NCI-H2029 treated with DMSO at 0.1 percent for 48 hours (cell line): ENCODE measurements around the gene PDZD4.
A peak's percentile ranks its signal among the peaks of the same experiment; 100 is the strongest.

ENCODE experiments used
- DNase-seq: peaks from one replicate; lab custom pipeline; 2025; lab: John Stamatoyannopoulos, UW

PDZD4 gene

DNA sequence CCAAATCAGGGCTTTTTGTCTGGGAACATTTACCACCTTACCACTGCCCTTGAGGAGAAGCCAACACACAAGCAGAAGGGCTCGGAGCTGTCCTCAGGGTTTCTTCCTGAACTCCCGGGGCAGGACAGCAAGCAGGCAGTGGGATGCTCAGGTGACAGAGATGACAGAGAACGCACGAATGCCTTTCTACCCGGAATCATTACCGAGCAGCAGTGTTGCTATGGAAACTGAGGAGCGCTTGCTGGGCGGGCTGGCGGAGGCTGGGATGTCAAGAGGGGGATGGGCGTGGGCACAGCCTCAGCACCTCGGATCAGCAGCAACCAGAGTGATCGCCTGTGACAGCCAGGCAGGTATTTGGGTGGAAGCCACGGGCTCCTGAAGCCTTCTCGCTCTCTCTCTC lies 18.1 kb downstream of the PDZD4 start:
- no peak for DNase-seq

DNA sequence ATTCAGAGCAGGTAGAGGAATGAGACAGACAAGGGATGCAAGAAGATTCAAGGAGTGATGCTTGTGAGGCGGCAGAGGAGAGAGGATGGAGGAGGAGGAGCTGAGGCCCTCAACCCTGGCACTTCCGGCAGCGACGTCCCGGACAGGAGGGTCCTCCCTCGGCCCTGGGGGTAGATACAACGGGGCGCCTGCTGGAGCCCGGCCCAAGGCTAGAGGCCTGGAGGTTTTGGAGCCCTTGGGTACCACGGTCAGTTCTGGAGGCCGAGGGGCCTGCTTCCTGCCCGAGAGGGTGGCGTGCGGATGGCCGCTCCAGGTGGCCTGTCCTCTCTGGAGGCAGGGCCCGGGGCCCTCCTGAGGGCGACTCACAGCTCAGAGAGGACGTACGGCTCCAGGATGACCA lies 22.4 kb downstream of the PDZD4 start:
- no peak for DNase-seq

GRCh38 chrX:153806999-153807575 lies 23.3 kb downstream of the PDZD4 start:
- DNase-seq: no peak

GRCh38 chrX:153805436-153805835 lies 24.9 kb downstream of the PDZD4 start:
- DNase-seq: no peak

- DNase-seq: no peak
Measured at GRCh38 chrX:153804621-153805020, 25.7 kb downstream of the PDZD4 start.

- no peak for DNase-seq
Measured at GRCh38 chrX:153804100-153804595, 26.2 kb downstream of the PDZD4 start.

- DNase-seq: no peak
Measured at GRCh38 chrX:153803211-153804099, 26.9 kb downstream of the PDZD4 start.

GRCh38 chrX:153802513-153803045 lies 27.8 kb downstream of the PDZD4 start:
- DNase-seq: no peak

- DNase-seq: no peak
Measured at GRCh38 chrX:153801669-153802068, 28.7 kb downstream of the PDZD4 start.

DNA sequence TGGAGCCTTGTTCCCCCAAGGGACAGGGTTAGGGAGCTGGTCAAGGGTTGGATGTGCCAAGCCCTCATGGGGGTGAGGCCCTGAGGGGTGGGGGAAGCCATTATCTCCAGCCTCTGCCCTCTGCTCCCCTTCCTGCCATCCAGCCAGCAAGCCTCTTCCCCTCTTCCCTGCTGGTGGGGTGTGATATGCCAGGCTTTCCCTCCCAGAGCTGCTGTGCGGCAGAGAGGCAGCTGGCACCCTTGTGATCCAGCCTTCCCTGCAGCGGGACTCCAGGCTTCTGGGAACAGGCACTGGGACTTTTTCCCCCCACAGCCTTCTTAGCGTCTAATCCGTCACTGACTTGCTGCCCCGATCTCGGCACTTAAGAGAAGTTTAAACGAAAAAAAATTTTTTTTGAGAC lies 29.6 kb downstream of the PDZD4 start:
- no peak for DNase-seq

DNA sequence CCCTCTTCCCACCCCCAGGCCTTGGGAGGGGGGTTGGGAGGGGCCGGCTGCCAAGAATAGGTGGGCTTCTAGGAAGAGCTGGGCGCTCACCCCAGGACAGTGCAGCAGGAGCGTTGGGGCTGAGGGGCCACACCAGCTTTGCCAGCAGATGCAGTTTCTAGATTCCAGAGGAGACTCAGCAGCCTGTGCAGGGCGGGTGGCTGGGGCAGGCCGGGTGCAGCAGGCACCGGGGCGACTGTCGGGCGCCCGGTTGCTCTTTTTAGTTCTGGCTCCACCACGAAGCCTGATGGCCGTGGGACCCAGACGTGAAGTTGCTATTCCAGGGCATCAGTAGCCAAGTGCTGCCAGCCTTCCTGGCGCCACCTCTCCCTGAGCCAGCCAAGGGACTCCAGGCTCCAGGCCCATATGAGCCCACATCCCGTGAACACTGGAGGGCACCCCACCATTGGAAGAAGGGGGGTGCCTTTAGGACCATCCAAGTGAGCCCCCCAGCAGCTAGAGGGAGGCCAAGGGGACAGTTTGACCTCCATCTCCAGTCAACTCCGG lies 30.1 kb downstream of the PDZD4 start:
- no peak for DNase-seq

DNA sequence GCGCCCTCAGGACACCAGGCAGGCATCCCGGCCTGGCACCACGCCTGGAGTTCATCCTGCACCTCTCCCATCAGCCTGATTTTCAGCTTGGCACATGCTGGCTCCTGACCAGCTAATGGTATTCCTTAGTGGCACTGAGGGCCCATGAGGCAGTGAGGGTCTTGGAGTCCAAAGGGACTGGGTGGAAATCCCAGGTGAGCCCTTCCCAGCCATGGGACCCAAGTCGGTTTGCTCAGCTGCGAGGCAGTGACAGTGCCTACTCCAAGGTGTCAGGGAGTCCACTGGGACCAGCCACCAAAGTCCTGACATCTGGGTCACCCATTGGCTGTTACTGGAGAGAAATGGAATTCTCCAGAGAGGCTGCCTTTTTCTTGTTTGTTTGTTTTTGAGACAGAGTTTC lies 31.0 kb downstream of the PDZD4 start:
- no peak for DNase-seq

- DNase-seq: no peak
Measured at GRCh38 chrX:153797415-153798015, 32.8 kb downstream of the PDZD4 start.

GRCh38 chrX:153794897-153795816 lies 35.2 kb downstream of the PDZD4 start:
- DNase-seq: no peak

GRCh38 chrX:153794018-153794896 lies 36.1 kb downstream of the PDZD4 start, which contains the start of the genes IDH3G and SSR4:
TSS of gene IDH3G (minus strand) at chrX:153794375. CDS start at chrX:153794326, 49 bp downstream.
TSS of gene SSR4 (plus strand) at chrX:153794668. CDS start at chrX:153794688, 20 bp downstream.
- peak; percentile 71 for DNase-seq

- DNase-seq: no peak
Measured at GRCh38 chrX:153793291-153793690, 37.1 kb downstream of the PDZD4 start.

DNA sequence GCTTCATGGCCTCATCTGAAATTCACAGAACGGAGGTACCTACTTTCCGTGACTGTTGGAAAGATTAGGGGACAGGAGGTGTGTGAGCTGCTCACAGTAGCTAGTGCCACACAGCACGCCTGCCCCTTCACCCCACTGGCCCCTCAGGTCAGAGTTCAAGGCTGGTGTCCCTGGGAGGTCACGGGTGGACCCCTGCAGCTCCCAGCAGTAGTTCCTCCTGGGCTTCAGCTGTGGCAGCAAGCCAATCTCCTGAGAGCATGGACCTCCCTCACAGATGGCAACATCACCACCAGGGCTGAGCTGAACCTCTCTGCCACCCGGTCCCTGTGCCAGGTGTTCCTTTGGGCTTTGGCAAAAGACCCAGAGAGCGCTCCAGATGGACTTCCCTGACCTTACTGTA lies 38.0 kb downstream of the PDZD4 start:
- DNase-seq: no peak

- DNase-seq: no peak
Measured at GRCh38 chrX:153791104-153791852, 39.1 kb downstream of the PDZD4 start.

GRCh38 chrX:153789654-153790053 lies 40.7 kb downstream of the PDZD4 start:
- no peak for DNase-seq
